Vagina (tissue), 2 donors: ENCODE results near the gene MYO7B.

Experiments used
- CTCF ChIP-seq, 3 experiments: fragments of 450-650 bp in 2 of 3; fragments of 200-600 bp in 1 of 3; sonication (generic) in 1 of 3; IDR thresholded peaks; one replicate each; pipeline ENCODE4 v1.5.1; 2017 to 2019; ENCODE audit warnings: antibody characterized with exemption in 3 of 3, mild to moderate bottlenecking in 2 of 3, moderate library complexity in 2 of 3
- POLR2A ChIP-seq, 2 donors: fragments of 450-650 bp; IDR thresholded peaks; one replicate each; pipeline ENCODE4 v1.6.1; 2017; ENCODE audit warnings: antibody characterized with exemption in 2 of 2, mild to moderate bottlenecking in 2 of 2, moderate library complexity in 2 of 2
- POLR2AphosphoS5 ChIP-seq, 2 donors: sonication (generic); formaldehyde crosslinking; IDR thresholded peaks; one replicate each; pipeline ENCODE4 v1.9.0; 2017; ENCODE audit warnings: antibody characterized with exemption in 2 of 2, mild to moderate bottlenecking in 2 of 2, low read depth in 1 of 2; ENCODE audit not compliant: insufficient read depth in 1 of 2

GRCh38 chr2:127623388-127624319 lies 88.2 kb downstream of the MYO7B start:
- no peak for TF ChIP-seq POLR2A (IDR thresholded peaks at IDR 0.05)
- no peak for TF ChIP-seq CTCF (IDR thresholded peaks at IDR 0.05)
- no peak for TF ChIP-seq POLR2AphosphoS5 (IDR thresholded peaks at IDR 0.05; ENCODE audit: insufficient read depth in 1 of 2, low read depth in 1 of 2)
